ENCODE data around the gene GLRX3. TPM values are rescaled to one million over a fixed set of nuclear protein-coding genes. Genes with fewer than 3 reads are reported as not detected.

The GLRX3 gene
- total RNA-seq, 6 experiments from 2014 or later, result 23.5 to 50.6 (median 33.4) TPM

DNA sequence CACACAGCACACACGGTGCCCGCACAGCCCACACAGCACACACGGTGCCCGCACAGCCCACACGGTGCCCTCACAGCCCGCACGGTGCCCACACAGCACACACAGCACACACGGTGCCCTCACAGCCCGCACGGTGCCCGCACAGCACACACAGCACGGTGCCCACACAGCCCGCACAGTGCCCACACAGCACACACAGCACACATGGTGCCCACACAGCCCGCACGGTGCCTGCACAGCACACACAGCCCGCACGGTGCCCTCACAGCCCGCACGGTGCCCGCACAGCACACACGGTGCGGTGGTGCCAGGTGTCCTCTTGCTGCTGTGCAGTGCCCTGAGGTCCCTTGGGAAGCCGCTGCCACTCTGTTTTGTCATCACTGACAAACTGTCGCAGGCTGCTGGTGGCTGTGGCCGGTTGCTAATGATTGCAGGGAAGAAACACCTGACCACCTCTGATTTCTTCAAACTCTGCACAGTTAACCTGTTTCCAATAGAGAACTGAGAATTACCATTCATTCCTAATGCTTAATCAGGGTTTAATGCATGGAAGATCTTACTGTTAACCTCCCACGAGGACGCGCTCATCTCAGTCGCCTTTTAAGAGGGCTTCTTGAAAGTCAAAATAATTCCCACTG lies 66.9 kb downstream of the GLRX3 start:
- H3K27ac ChIP-seq, result no peak overlapping the region
- DNase-seq (no peak), ATAC-seq (peak in 1 of 4 donors; percentile 23)
- H3K4me1 ChIP-seq, result no peaks in the 10 kb centered on the region
- no peaks in the 10 kb centered on the region for H3K27me3 ChIP-seq
- TF ChIP-seq POLR2A (IDR thresholded peaks at IDR 0.05), result no peak
- TF ChIP-seq, protein P1, sequence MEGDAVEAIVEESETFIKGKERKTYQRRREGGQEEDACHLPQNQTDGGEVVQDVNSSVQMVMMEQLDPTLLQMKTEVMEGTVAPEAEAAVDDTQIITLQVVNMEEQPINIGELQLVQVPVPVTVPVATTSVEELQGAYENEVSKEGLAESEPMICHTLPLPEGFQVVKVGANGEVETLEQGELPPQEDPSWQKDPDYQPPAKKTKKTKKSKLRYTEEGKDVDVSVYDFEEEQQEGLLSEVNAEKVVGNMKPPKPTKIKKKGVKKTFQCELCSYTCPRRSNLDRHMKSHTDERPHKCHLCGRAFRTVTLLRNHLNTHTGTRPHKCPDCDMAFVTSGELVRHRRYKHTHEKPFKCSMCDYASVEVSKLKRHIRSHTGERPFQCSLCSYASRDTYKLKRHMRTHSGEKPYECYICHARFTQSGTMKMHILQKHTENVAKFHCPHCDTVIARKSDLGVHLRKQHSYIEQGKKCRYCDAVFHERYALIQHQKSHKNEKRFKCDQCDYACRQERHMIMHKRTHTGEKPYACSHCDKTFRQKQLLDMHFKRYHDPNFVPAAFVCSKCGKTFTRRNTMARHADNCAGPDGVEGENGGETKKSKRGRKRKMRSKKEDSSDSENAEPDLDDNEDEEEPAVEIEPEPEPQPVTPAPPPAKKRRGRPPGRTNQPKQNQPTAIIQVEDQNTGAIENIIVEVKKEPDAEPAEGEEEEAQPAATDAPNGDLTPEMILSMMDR (IDR thresholded peaks at IDR 0.05), result no peak
- WGBS (ENCODE audit: insufficient coverage, low coverage, low lambda C conversion rate, missing lambda C conversion rate), result 70% methylated on average over 8 of the region's 29 CpGs
- H3K36me3 ChIP-seq, result no peaks in the 10 kb centered on the region
- no peak overlapping the region for H3K4me3 ChIP-seq
- intact Hi-C loops (cut with DNase I), result no loop called here
- no peaks in the 10 kb centered on the region for H3K9me3 ChIP-seq

GRCh38 chr10:130203626-130204025 lies 67.4 kb downstream of the GLRX3 start:
- no peak overlapping the region for H3K27ac ChIP-seq
- ATAC-seq (no peak), DNase-seq (no peak)
- no peak overlapping the region for H3K4me3 ChIP-seq
- 76% methylated on average over 18 of the region's 18 CpGs for WGBS (ENCODE audit: insufficient coverage, low coverage, low lambda C conversion rate, missing lambda C conversion rate)
- TF ChIP-seq POLR2A (IDR thresholded peaks at IDR 0.05), result no peak
- TF ChIP-seq, protein P1 (IDR thresholded peaks at IDR 0.05), result no peak
- no peaks in the 10 kb centered on the region for H3K9me3 ChIP-seq
- no peaks in the 10 kb centered on the region for H3K4me1 ChIP-seq
- intact Hi-C loops (cut with DNase I), result no loop called here
- no peaks in the 10 kb centered on the region for H3K36me3 ChIP-seq
- no peaks in the 10 kb centered on the region for H3K27me3 ChIP-seq

- TF ChIP-seq, protein P1 (IDR thresholded peaks at IDR 0.05), result no peak
- TF ChIP-seq POLR2A (IDR thresholded peaks at IDR 0.05), result no peak
- H3K27me3 ChIP-seq, result no peaks in the 10 kb centered on the region
- no peak overlapping the region for H3K27ac ChIP-seq
- H3K4me3 ChIP-seq, result no peak overlapping the region
- no peak for ATAC-seq
- H3K4me1 ChIP-seq, result no peaks in the 10 kb centered on the region
- H3K36me3 ChIP-seq, result no peaks in the 10 kb centered on the region
- no peak for DNase-seq
- H3K9me3 ChIP-seq, result no peaks in the 10 kb centered on the region
- intact Hi-C loops (cut with DNase I), result no loop called here
- 72% methylated on average over 5 of the region's 14 CpGs for WGBS (ENCODE audit: insufficient coverage, low coverage, low lambda C conversion rate, missing lambda C conversion rate)
Measured at GRCh38 chr10:130206216-130206737, 70.1 kb downstream of the GLRX3 start.

DNA sequence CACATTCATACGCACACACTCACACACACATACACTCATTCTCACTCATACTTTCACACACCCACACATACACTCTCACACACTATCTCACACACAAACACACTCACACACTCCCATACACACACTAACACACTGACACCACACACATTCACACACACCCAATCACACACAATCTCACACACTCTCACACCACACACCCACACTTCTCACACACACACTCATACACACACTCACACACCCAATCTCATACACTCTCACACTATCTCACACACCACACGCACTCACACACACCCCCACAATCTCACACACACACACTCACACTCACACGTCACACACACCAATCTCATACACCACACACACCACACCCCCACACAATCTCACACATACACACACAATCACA lies 71.0 kb downstream of the GLRX3 start:
- 62% methylated on average over 3 of the region's 3 CpGs for WGBS (ENCODE audit: insufficient coverage, low coverage, low lambda C conversion rate, missing lambda C conversion rate)
- Histone ChIP-seq H3K27ac (no peak overlapping the region), H3K27me3 (no peaks in the 10 kb centered on the region), H3K9me3 (no peaks in the 10 kb centered on the region), H3K36me3 (no peaks in the 10 kb centered on the region), H3K4me1 (no peaks in the 10 kb centered on the region), H3K4me3 (no peak overlapping the region)
- DNase-seq, result no peak
- no peak for ATAC-seq
- TF ChIP-seq, protein P1 (IDR thresholded peaks at IDR 0.05), result no peak
- TF ChIP-seq POLR2A (IDR thresholded peaks at IDR 0.05), result no peak
- intact Hi-C loops (cut with DNase I), result no loop called here

All from right lobe of liver (tissue), 6 donors.